NCI-H187 (cell line): ENCODE measurements around the gene TBC1D12.
A peak's percentile ranks its signal among the peaks of the same experiment; 100 is the strongest.
"Not testable (repeated sequence)": the region's sequence is repeated elsewhere in the genome, so short reads cannot be mapped to it uniquely, and the experiment has no call there.

Experiments used
- DNase-seq, 2 experiments: peaks; one replicate each; lab custom pipeline; 2025; lab: John Stamatoyannopoulos, UW

Gene TBC1D12

GRCh38 chr10:94546049-94546900 is 143.9 kb downstream of the TBC1D12 start:
- peak; percentile 10 to 33 for DNase-seq

GRCh38 chr10:94546901-94547185 is 144.5 kb downstream of the TBC1D12 start:
- DNase-seq: no peak

- no peak for DNase-seq
Observed at GRCh38 chr10:94549221-94549620, 146.9 kb downstream of the TBC1D12 start.

GRCh38 chr10:94567714-94568307 is 165.5 kb downstream of the TBC1D12 start:
- not testable (repeated sequence) for DNase-seq

- DNase-seq: no peak
Observed at GRCh38 chr10:94571081-94571480, 168.7 kb downstream of the TBC1D12 start.

- no peak for DNase-seq
Observed at GRCh38 chr10:94571528-94571927, 169.2 kb downstream of the TBC1D12 start.

- no peak for DNase-seq
Observed at GRCh38 chr10:94578790-94579189, 176.4 kb downstream of the TBC1D12 start.

- DNase-seq: no peak
Observed at GRCh38 chr10:94583124-94583523, 180.8 kb downstream of the TBC1D12 start.
